H9 (cell line): ENCODE results near the gene PTPRC. TPM values are rescaled to one million over a fixed set of nuclear protein-coding genes. Genes with fewer than 3 reads are reported as not detected.

Experiments
- DNase-seq: peaks from one replicate; pipeline ENCODE4 v3.0.0-alpha.2; 2017
- H2AFZ ChIP-seq: one replicate; pipeline ENCODE4 v1.6.1; 2013; ENCODE audit warnings: mild to moderate bottlenecking, low read length, control low read depth, moderate library complexity
- H2AK5ac ChIP-seq: 2 replicates; pipeline ENCODE4 v1.6.1; 2013; ENCODE audit warnings: low read length, control low read depth, mixed read lengths; ENCODE audit not compliant: insufficient read length
- H2BK120ac ChIP-seq: one replicate; pipeline ENCODE4 v1.6.1; 2013; ENCODE audit warnings: low read depth, mild to moderate bottlenecking, low read length, control low read depth, inconsistent platforms; ENCODE audit not compliant: poor library complexity, severe bottlenecking
- H2BK12ac ChIP-seq: 2 replicates; pipeline ENCODE4 v1.6.1; 2013; ENCODE audit warnings: low read length, control low read depth, mixed read lengths, low read depth; ENCODE audit not compliant: insufficient read length
- H2BK15ac ChIP-seq: 2 replicates; pipeline ENCODE4 v1.6.1; 2013; ENCODE audit warnings: low read depth, low read length, control low read depth
- H2BK20ac ChIP-seq: one replicate; pipeline ENCODE4 v1.6.1; 2013; ENCODE audit warnings: low read depth, mild to moderate bottlenecking, low read length, control low read depth, inconsistent platforms; ENCODE audit not compliant: poor library complexity, severe bottlenecking
- H2BK5ac ChIP-seq: 2 replicates; pipeline ENCODE4 v1.6.1; 2013; ENCODE audit warnings: low read length, control low read depth, mixed read lengths; ENCODE audit not compliant: insufficient read length
- H3K14ac ChIP-seq: 2 replicates; pipeline ENCODE4 v1.6.1; 2013; ENCODE audit warnings: low read length, control low read depth; ENCODE audit not compliant: insufficient read depth
- H3K18ac ChIP-seq: 2 replicates; pipeline ENCODE4 v1.6.1; 2013; ENCODE audit warnings: low read depth, mild to moderate bottlenecking, mixed read lengths, low read length, control low read depth; ENCODE audit not compliant: insufficient read length
- H3K23ac ChIP-seq: 2 replicates; pipeline ENCODE4 v1.6.1; 2013; ENCODE audit warnings: low read length, control low read depth, mixed read lengths, low read depth; ENCODE audit not compliant: insufficient read length
- H3K23me2 ChIP-seq: 2 replicates; pipeline ENCODE4 v1.6.1; 2013; ENCODE audit warnings: low read depth, mild to moderate bottlenecking, mixed read lengths, low read length, control low read depth; ENCODE audit not compliant: insufficient read length, poor library complexity, severe bottlenecking
- H3K27ac ChIP-seq: 2 replicates; pipeline ENCODE4 v1.5.1; 2013; ENCODE audit warnings: low read length, control low read depth, mixed read lengths, low read depth; ENCODE audit not compliant: insufficient read length
- H3K27me3 ChIP-seq: 2 replicates; pipeline ENCODE4 v1.6.1; 2013; ENCODE audit warnings: low read length, control low read depth, inconsistent platforms; ENCODE audit not compliant: insufficient read depth
- H3K4ac ChIP-seq: 2 replicates; pipeline ENCODE4 v1.6.1; 2013; ENCODE audit warnings: low read depth, mild to moderate bottlenecking, control low read depth, inconsistent platforms, low read length, moderate library complexity
- H3K4me1 ChIP-seq: 2 replicates; pipeline ENCODE4 v1.6.1; 2013; ENCODE audit warnings: low read length, control low read depth, inconsistent platforms; ENCODE audit not compliant: insufficient read depth
- H3K4me2 ChIP-seq: 2 replicates; pipeline ENCODE4 v1.6.1; 2013; ENCODE audit warnings: low read length, control low read depth, mixed read lengths; ENCODE audit not compliant: insufficient read length, insufficient read depth
- H3K56ac ChIP-seq: 2 replicates; pipeline ENCODE4 v1.6.1; 2013; ENCODE audit warnings: low read depth, mild to moderate bottlenecking, mixed read lengths, low read length, control low read depth; ENCODE audit not compliant: insufficient read length
- H3K79me1 ChIP-seq: 2 replicates; pipeline ENCODE4 v1.6.1; 2013; ENCODE audit warnings: low read depth, mild to moderate bottlenecking, moderate library complexity, low read length, control low read depth, inconsistent platforms; ENCODE audit not compliant: insufficient read depth, poor library complexity, severe bottlenecking
- H3K79me2 ChIP-seq: 2 replicates; pipeline ENCODE4 v1.6.1; 2013; ENCODE audit warnings: low read length, control low read depth, inconsistent platforms; ENCODE audit not compliant: insufficient read depth
- H3K9ac ChIP-seq: 2 replicates; pipeline ENCODE4 v1.6.1; 2013; ENCODE audit warnings: low read length, control low read depth, mixed read lengths; ENCODE audit not compliant: insufficient read length; ENCODE audit errors: extremely low read depth
- H3K9me3 ChIP-seq: one replicate; pipeline ENCODE4 v1.6.1; 2013; ENCODE audit warnings: low read depth, low read length, inconsistent platforms; ENCODE audit not compliant: control insufficient read depth
- H3T11ph ChIP-seq: one replicate; pipeline ENCODE4 v1.6.1; 2013; ENCODE audit warnings: mild to moderate bottlenecking, low read length, control low read depth, inconsistent platforms
- H4K20me1 ChIP-seq: one replicate; pipeline ENCODE4 v1.6.1; 2013; ENCODE audit not compliant: control insufficient read depth, insufficient read length, insufficient read depth
- H4K5ac ChIP-seq: 2 replicates; pipeline ENCODE4 v1.6.1; 2013; ENCODE audit warnings: low read depth, mild to moderate bottlenecking, mixed read lengths, low read length, control low read depth; ENCODE audit not compliant: insufficient read length
- H4K8ac ChIP-seq: replicated peaks from 2 replicates; pipeline ENCODE4 v1.6.1; 2013; ENCODE audit warnings: low read length, control low read depth, mixed read lengths, low read depth; ENCODE audit not compliant: insufficient read length
- H4K91ac ChIP-seq: 2 replicates; pipeline ENCODE4 v1.6.1; 2013; ENCODE audit warnings: low read depth, mild to moderate bottlenecking, moderate library complexity, mixed read lengths, low read length, control low read depth; ENCODE audit not compliant: insufficient read length
- H3K27ac Mint-ChIP-seq, 3 experiments: 2 replicates in 2 of 3; 3 replicates in 1 of 3; pipeline ENCODE4 v1.8.0; 2020 to 2021; ENCODE audit warnings: mixed read lengths in 3 of 3, mild to moderate bottlenecking in 1 of 3, moderate library complexity in 1 of 3
- H3K27me3 Mint-ChIP-seq: 2 replicates; pipeline ENCODE4 v1.8.0; 2021; ENCODE audit warnings: low read depth, mild to moderate bottlenecking, moderate library complexity, mixed read lengths
- H3K36me3 Mint-ChIP-seq, 3 experiments: 2 replicates in 2 of 3; 3 replicates in 1 of 3; pipeline ENCODE4 v1.8.0; 2020 to 2021; ENCODE audit warnings: low read depth in 3 of 3, mixed read lengths in 3 of 3; ENCODE audit not compliant: insufficient read depth in 1 of 3
- H3K4me1 Mint-ChIP-seq, 2 experiments: 2 replicates each; pipeline ENCODE4 v1.8.0; 2020; ENCODE audit warnings: mixed read lengths in 2 of 2
- H3K4me3 Mint-ChIP-seq, 2 experiments: 2 replicates in 1 of 2; 3 replicates in 1 of 2; pipeline ENCODE4 v1.8.0; 2020 to 2021; ENCODE audit warnings: mild to moderate bottlenecking in 2 of 2, mixed read lengths in 2 of 2, moderate library complexity in 1 of 2
- H3K9me3 Mint-ChIP-seq, 2 experiments: 2 replicates in 1 of 2; 3 replicates in 1 of 2; pipeline ENCODE4 v1.8.0; 2020; ENCODE audit warnings: mild to moderate bottlenecking in 2 of 2, mixed read lengths in 2 of 2, moderate library complexity in 1 of 2
- WGBS: extraction: QIAGEN DNeasy Blood & Tissue Kit; methylation state at CpG from one replicate; pipeline ENCODE4 v1.1.7; 2013; ENCODE audit warnings: missing lambda C conversion rate, low lambda C conversion rate, mixed read lengths; ENCODE audit not compliant: insufficient read length; ENCODE audit errors: extremely low coverage; 5-methylcytosine and 5-hydroxymethylcytosine counted together
- total RNA-seq: library from RNA; stranded (reverse); gene quantifications from 2 replicates; pipeline ENCODE4 v1.2.1, GENCODE V29; 2021
- TF ChIP-seq, protein P1 (sequence below): fragments of 200-600 bp; sonication (generic); conservative IDR thresholded peaks from 3 replicates; pipeline ENCODE4 v1.8.0; 2021; ENCODE audit warnings: antibody characterized with exemption, mild to moderate bottlenecking

The PTPRC gene
- total RNA-seq, 1 experiment from 2014 or later = not detected

DNA sequence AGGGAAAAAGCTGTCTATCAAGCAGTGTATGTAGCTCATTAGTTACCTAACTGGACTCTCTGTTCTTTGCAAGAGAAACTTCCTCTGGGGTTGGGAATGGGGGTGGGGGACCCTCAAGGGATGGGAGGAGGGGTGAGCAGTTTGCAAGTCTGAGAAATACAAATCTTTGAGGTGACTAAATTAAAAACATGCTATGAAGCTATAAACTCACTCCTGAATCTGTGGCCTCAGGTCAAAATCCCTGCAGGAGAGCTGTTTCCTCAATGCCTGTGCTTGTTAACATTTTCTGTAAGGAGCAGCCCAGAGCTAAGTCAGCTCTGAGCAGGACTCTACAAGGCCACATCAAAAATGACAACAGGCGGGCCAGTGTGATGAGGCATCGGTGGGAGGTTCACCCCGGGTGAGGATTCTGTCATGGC is 32.8 kb upstream of the PTPRC start:
- H3K4me2 ChIP-seq = no peak overlapping the region
- no peaks in the 10 kb centered on the region; a peak in 1 of 5 replicates for H3K9me3 Mint-ChIP-seq
- H3K27ac Mint-ChIP-seq = peak overlapping the region in 2 of 3 experiments; percentile 49 to 66; a peak in 3 of 7 replicates
- no peak overlapping the region for H3K9ac ChIP-seq
- H3K23ac ChIP-seq = no peak overlapping the region
- no peak overlapping the region for H2BK5ac ChIP-seq
- no peak overlapping the region for H3T11ph ChIP-seq
- no peak overlapping the region for H4K91ac ChIP-seq
- no peaks in the 10 kb centered on the region for H3K27me3 ChIP-seq
- no peaks in the 10 kb centered on the region for H4K20me1 ChIP-seq
- no peaks in the 10 kb centered on the region for H3K79me1 ChIP-seq
- H3K18ac ChIP-seq = no peak overlapping the region
- H3K4me3 Mint-ChIP-seq = no peak overlapping the region
- H2AK5ac ChIP-seq = no peak overlapping the region
- no peak overlapping the region for H2BK12ac ChIP-seq
- no peak for DNase-seq
- no peaks in the 10 kb centered on the region for H3K9me3 ChIP-seq
- peaks cover 4% of the 10 kb centered on the region for H3K4me1 ChIP-seq
- peaks cover 0 to 7% (median 0%) of the 10 kb centered on the region in 3 experiments; a peak in 3 of 7 replicates for H3K36me3 Mint-ChIP-seq
- TF ChIP-seq, protein P1, sequence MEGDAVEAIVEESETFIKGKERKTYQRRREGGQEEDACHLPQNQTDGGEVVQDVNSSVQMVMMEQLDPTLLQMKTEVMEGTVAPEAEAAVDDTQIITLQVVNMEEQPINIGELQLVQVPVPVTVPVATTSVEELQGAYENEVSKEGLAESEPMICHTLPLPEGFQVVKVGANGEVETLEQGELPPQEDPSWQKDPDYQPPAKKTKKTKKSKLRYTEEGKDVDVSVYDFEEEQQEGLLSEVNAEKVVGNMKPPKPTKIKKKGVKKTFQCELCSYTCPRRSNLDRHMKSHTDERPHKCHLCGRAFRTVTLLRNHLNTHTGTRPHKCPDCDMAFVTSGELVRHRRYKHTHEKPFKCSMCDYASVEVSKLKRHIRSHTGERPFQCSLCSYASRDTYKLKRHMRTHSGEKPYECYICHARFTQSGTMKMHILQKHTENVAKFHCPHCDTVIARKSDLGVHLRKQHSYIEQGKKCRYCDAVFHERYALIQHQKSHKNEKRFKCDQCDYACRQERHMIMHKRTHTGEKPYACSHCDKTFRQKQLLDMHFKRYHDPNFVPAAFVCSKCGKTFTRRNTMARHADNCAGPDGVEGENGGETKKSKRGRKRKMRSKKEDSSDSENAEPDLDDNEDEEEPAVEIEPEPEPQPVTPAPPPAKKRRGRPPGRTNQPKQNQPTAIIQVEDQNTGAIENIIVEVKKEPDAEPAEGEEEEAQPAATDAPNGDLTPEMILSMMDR = no peak
- H3K27me3 Mint-ChIP-seq = no peaks in the 10 kb centered on the region
- no peak overlapping the region for H4K5ac ChIP-seq
- H4K8ac ChIP-seq = no peak overlapping the region
- H3K23me2 ChIP-seq = no peaks in the 10 kb centered on the region
- no peak overlapping the region for H2BK20ac ChIP-seq
- H2BK120ac ChIP-seq = no peak overlapping the region
- H2BK15ac ChIP-seq = no peak overlapping the region
- WGBS = no CpG with 5 or more reads among the region's 3 CpGs
- H3K79me2 ChIP-seq = no peaks in the 10 kb centered on the region
- H3K14ac ChIP-seq = no peak overlapping the region
- no peak overlapping the region for H3K4ac ChIP-seq
- H3K56ac ChIP-seq = no peak overlapping the region
- H2AFZ ChIP-seq = no peak overlapping the region
- no peak overlapping the region for H3K27ac ChIP-seq
- peaks cover 23% of the 10 kb centered on the region in 2 experiments for H3K4me1 Mint-ChIP-seq
